ENCODE measurements around the gene SLC16A10.
"Not testable (repeated sequence)": the region's sequence is repeated elsewhere in the genome, so short reads cannot be mapped to it uniquely, and the experiment has no call there.

The SLC16A10 gene

DNA sequence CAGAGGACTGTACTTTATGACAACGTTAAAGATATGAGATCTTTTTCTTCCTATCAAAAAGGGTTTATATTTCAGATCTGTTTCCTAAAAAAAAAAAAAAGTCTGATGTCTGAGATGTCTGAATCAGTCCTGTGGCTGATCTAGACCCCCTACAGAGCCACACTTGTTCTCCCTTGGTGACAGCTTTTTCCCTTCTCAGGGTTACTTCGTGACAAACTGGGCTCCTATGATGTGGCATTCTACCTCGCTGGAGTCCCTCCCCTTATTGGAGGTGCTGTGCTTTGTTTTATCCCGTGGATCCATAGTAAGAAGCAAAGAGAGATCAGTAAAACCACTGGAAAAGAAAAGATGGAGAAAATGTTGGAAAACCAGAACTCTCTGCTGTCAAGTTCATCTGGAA is 134.5 kb downstream of the SLC16A10 start:
- DNase-seq = no peak

GRCh38 chr6:111222341-111222740 is 135.0 kb downstream of the SLC16A10 start:
- no peak for DNase-seq

DNA sequence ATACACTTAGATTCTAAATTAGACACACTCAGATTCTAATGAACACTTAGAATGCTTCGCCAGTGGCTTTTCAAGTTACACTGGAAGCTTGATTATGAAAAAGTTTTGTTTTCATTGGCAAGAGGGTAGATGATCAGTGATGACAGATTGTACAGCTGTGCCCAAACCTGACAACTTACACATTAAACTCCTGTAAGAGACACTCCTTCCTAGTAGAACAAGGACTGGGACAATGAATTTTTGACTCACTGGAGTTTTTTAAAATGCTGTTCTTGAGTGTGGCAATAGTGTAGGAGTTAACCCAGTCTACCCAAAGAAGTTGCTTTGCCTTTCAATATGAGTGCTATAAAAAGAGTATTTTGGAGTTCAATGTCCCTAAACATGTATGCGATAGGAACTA is 140.8 kb downstream of the SLC16A10 start:
- no peak for DNase-seq

- DNase-seq = no peak
Observed at GRCh38 chr6:111230351-111231089, 143.2 kb downstream of the SLC16A10 start.

DNA sequence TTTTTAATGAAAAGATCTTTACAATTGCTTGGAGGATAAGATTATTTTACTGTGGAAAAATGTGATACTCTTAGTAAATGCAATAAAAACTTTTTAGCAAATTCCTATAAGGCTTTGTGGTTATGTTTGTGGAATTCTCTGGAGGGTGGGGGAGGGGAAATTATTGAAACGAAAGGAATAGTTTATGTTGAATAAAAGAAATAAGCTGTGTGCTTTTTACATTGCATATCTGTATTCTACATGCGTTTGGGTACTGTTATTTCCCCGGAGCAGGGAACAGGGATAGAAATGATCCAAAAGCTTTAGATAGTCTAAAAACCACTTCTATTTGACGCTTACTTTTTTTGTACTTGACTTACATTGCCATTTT is 143.8 kb downstream of the SLC16A10 start:
- DNase-seq = no peak

DNA sequence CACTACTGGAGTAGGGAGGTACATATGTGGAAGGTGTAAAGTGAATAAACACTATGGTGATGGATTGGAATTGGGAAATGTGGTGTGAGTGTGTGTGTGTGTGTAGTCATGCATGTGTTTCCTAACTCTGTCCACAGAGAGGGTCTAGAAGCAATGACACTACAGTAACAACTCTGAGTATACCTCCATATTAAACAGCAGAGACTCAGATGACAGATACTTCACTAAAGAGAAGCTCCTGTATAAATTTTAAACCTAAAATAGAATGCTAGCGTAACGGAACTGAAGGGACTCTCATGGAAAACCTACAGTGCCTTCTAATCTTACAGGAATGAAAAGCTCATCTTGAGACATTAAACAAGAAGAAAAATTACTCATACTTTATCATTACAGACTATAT is 150.5 kb downstream of the SLC16A10 start:
- DNase-seq = no peak

DNA sequence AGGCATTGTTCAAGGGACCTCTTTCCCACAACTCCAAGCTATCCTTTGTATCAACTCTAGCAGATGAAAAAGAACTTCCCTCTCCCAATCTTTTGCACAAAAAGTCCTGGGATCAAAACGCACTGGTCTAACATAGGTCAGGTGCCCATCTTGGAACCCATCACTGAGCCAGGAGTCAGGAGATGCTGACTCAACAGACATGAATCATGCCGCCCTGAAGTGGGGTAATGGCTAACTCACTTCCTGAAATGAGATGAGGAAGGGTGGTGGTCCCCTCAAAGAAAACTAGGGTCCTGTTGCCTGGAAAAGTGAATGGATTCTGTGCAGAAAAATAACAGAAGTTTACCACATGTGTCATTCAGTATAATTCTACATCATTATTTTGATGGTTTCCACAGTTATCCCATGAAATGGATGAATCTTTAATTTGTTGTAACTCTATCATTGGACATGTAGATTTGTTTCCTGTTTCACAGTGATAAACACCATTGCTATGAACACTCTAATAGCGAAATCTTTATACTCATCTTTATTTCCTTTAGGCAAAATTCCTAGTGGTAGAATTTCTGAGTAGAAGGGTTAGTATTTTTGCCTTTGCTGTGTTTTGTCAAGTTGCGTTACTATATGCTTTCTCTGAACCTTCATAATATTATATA is 151.3 kb downstream of the SLC16A10 start:
- no peak for DNase-seq

- no peak for DNase-seq
Observed at GRCh38 chr6:111239461-111239860, 152.2 kb downstream of the SLC16A10 start.

GRCh38 chr6:111242452-111242851 is 155.1 kb downstream of the SLC16A10 start:
- no peak for DNase-seq

DNA sequence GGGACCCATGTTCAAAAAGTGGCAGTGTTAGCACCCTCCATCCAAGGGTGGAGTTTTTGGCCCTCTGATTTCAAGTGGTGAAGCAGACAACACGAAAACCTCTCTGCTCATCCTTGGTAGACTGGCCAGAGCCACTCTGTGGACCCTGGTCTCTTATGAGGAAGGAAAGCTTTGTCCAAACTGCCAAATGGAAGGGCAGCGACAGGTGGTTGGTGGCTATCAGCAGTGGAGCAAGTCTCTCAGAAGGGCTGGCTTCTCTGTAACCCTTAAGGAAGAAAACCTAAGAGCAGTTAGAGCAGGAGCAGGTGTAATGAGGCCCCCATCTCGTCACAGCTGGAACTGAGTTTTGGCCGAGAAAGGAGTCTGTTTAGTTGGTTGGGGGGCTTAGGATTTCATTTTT is 155.8 kb downstream of the SLC16A10 start:
- DNase-seq = no peak

DNA sequence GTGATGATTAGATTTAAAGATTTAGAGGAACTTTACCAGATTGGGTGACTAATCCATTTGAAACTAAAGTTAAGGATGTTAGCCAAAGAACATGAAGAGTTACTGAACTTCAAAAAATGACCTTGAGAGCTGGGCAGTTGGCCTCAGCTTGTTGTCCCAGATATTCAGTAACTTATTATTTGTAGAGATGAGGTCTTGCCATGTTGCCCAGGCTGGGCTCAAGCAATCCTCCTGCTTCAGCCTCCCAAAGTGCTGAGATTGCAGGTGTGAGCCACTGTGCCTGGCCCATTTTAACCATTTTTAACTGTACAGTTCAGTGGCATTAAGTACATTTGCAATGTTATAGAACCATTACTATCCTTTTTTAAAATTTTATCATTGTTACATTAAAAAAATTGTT is 161.5 kb downstream of the SLC16A10 start:
- DNase-seq = no peak

GRCh38 chr6:111250791-111251354 is 163.6 kb downstream of the SLC16A10 start:
- no peak for DNase-seq

- DNase-seq = no peak
Observed at GRCh38 chr6:111252726-111253125, 165.4 kb downstream of the SLC16A10 start.

DNA sequence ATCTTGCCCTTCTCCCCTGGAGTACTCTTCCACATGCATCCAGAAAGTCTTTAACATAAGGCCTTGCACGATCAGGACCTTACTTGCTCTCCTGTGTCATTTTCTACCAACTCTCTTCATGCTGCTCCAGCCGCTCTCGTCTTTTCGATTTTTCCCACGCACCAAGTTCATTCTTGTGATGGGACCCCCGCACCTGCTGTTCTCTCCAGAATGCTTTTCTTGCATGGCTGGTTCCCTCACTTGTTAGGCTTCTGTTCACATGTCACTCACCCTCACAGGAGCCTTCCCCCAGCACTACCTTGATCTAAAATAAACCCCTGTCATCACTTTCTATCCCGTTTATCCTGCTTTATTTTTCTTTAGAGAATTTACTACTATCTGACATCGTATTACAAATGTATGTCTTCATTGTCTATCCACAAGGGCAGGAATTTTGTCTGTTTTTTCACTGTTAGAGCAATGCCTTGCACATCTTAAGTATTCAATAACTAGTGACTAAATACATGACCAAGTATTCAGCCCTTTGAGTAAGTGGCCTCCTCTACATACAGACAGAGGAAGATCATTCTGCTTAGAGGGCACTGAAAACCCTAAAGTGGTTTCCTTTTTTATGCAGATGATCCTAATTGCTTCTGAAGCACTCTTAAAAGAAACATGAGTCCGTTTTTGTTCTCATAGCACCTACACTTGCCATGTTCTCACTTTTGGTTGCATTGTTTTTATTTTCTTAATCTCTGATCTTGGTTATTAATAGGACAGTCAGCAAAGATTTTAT is 166.9 kb downstream of the SLC16A10 start:
- no peak for DNase-seq

DNA sequence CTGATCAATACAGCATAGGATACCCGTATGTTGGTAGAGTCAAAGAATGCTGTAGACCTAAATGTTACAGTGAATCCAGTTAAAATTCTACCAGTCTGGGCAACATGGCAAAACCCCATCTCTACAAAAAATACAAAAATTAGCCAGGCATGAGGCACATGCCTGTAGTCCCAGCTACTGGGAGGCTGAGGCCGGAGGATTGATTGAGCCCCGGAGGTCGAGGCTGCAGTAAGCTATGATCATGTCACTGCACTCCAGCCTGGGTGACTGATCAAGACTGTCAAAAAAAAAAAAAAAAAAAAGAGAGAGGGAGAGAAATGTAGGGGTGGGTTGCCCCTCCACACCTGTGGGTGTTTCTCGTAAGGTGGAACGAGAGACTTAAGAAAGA is 167.5 kb downstream of the SLC16A10 start:
- DNase-seq = no peak

GRCh38 chr6:111255838-111256237 is 168.5 kb downstream of the SLC16A10 start:
- not testable (repeated sequence) for DNase-seq

GRCh38 chr6:111256646-111257045 is 169.3 kb downstream of the SLC16A10 start:
- DNase-seq = no peak

- DNase-seq = no peak
Observed at GRCh38 chr6:111258010-111258409, 170.7 kb downstream of the SLC16A10 start.

DNA sequence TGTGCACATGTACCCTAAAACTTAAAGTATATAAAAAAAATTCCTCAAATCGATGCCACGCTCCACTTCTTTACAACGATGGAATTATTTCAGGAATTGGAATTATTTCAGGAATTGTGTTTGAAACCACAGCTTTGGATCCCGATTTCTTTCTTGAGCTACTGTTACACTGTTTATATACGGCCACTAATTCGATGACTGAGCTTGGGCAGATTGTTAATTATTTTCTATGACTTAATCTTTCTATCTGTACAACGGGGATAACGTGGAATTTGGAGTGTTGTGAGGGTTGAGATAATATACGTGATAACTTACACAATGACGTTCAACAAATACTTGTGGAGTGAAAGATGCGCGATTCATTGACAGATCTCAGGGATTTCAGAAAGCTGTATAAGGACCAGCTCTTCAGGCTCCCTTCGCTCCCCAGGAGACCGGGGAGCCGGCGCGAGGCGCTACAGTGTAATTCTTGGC is 171.3 kb downstream of the SLC16A10 start:
- no peak for DNase-seq

- DNase-seq = peak; percentile 98 to 99
Observed at GRCh38 chr6:111259089-111259831, 172.0 kb downstream of the SLC16A10 start.

- no peak for DNase-seq
Observed at GRCh38 chr6:111260570-111261298, 173.4 kb downstream of the SLC16A10 start.

- no peak for DNase-seq
Observed at GRCh38 chr6:111263837-111264236, 176.5 kb downstream of the SLC16A10 start.

Data from activated T-cell treated with anti-CD3 and anti-CD28 coated beads, Interleukin-2, amount 50 U/mL, for 48 hours (primary cell).